Transverse colon (tissue), 4 donors: ENCODE results near the gene A4GALT. TPM values are rescaled to one million over a fixed set of nuclear protein-coding genes. Genes with fewer than 3 reads are reported as not detected.
A peak's percentile ranks its signal among the peaks of the same experiment; 100 is the strongest.

Experiments
- DNase-seq: peaks from one replicate; pipeline ENCODE4 v3.0.0-alpha.2; 2019
- H3K27ac ChIP-seq, 4 donors: fragments of 200-600 bp; sonication (generic); 2 replicates each; pipeline ENCODE4 v1.5.1; 2016 to 2018; ENCODE audit warnings: inconsistent platforms in 4 of 4
- H3K27me3 ChIP-seq: fragments of 200-600 bp; sonication (generic); 2 replicates; pipeline ENCODE4 v1.5.1; 2017; ENCODE audit warnings: inconsistent platforms
- H3K36me3 ChIP-seq, 4 donors: fragments of 200-600 bp; sonication (generic); 2 replicates each; pipeline ENCODE4 v1.5.1; 2017 to 2019; ENCODE audit warnings: inconsistent platforms in 4 of 4
- H3K4me1 ChIP-seq, 4 donors: fragments of 200-600 bp; sonication (generic); 2 replicates each; pipeline ENCODE4 v1.5.1; 2017 to 2020; ENCODE audit warnings: inconsistent platforms in 4 of 4
- H3K4me3 ChIP-seq, 4 donors: fragments of 200-600 bp; sonication (generic); 1 replicate in 1 of 4; 2 replicates in 3 of 4; pipeline versions ENCODE4 v1.5.1 to v1.6.1; 2017 to 2019; ENCODE audit warnings: inconsistent platforms in 4 of 4
- H3K9me3 ChIP-seq, 2 donors: fragments of 200-600 bp; sonication (generic); 2 replicates each; pipeline ENCODE4 v1.5.1; 2017 to 2019; ENCODE audit warnings: inconsistent platforms in 2 of 2
- CTCF ChIP-seq, 5 experiments: fragments of 200-600 bp in 3 of 5; fragments of 450-650 bp in 2 of 5; sonication (generic) in 3 of 5; IDR thresholded peaks; 1 replicate in 2 of 5; 2 replicates in 3 of 5; pipeline ENCODE4 v1.5.1; 2016 to 2017; ENCODE audit warnings: antibody characterized with exemption in 5 of 5, inconsistent platforms in 3 of 5, mild to moderate bottlenecking in 2 of 5, moderate library complexity in 1 of 5
- EP300 ChIP-seq: sonication (generic); formaldehyde crosslinking; IDR thresholded peaks from one replicate; pipeline ENCODE4 v1.6.1; 2017; ENCODE audit warnings: antibody characterized with exemption, low read depth
- POLR2A ChIP-seq: fragments of 450-650 bp; IDR thresholded peaks from one replicate; pipeline ENCODE4 v1.6.1; 2016; ENCODE audit warnings: antibody characterized with exemption, mild to moderate bottlenecking, moderate library complexity
- POLR2AphosphoS5 ChIP-seq, 3 donors: sonication (generic); formaldehyde crosslinking; IDR thresholded peaks; one replicate each; pipeline ENCODE4 v1.6.1; 2016; ENCODE audit warnings: antibody characterized with exemption in 3 of 3
- WGBS, 2 donors: methylation state at CpG; one replicate each; pipeline ENCODE4 v1.1.5; 2018; ENCODE audit warnings: low coverage in 1 of 2; 5-methylcytosine and 5-hydroxymethylcytosine counted together
- in situ Hi-C, 4 donors: fragments of 200-750 bp; cut with MboI; loops; one replicate each; pipeline versions ENCODE4 v1.15.0 to v1.15.1; 2017; ENCODE audit warnings: low sequenced_read_pairs in 3 of 4, low pct_ligation_motif_present in 1 of 4, low pct_unique_long_range_greater_than_20kb in 1 of 4
- intact Hi-C: fragments of 100-400 bp; cut with DNase I; formaldehyde crosslinking; loops from one replicate; pipeline ENCODE4 v1.15.1; 2023; ENCODE audit warnings: low total_unique reads
- total RNA-seq, 4 donors: library from RNA; depleted of rRNA; stranded (reverse); fragments of >200 nt; gene quantifications; one replicate each; pipeline ENCODE4 v1.1.0, GENCODE V29; 2016

Gene A4GALT
- total RNA-seq, 4 donors from 2014 or later: 6.3 to 31.4 (median 12.7) TPM

GRCh38 chr22:42716649-42717127, 4.0 kb downstream of the A4GALT start:
- in situ Hi-C loops (no loop called here), intact Hi-C loops (loop anchor here (10.0 kb wide), 1 partner anchor 52 kb away; no protein-coding TSS in a partner anchor)
- Histone ChIP-seq H3K4me3 (no peak overlapping the region), H3K9me3 (no peaks in the 10 kb centered on the region), H3K27me3 (peaks cover 42% of the 10 kb centered on the region), H3K36me3 (no peaks in the 10 kb centered on the region), H3K27ac (peak overlapping the region; percentile 23 to 89 (median 48)), H3K4me1 (peaks cover 0 to 28% (median 19%) of the 10 kb centered on the region in 4 donors)
- TF ChIP-seq CTCF (IDR thresholded peaks at IDR 0.05) (no peak), POLR2A (no peak), EP300 (no peak), POLR2AphosphoS5 (IDR thresholded peaks at IDR 0.05) (no peak)
- WGBS, 2 donors: 71 to 81% methylated on average over 1 to 5 of the region's 5 CpGs
- peak; percentile 50 for DNase-seq

- WGBS, 2 donors: 73 to 80% methylated on average over 1 to 6 of the region's 6 CpGs
- in situ Hi-C loops (no loop called here), intact Hi-C loops (loop anchor here (10.0 kb wide), 1 partner anchor 51 kb away; no protein-coding TSS in a partner anchor)
- TF ChIP-seq EP300 (no peak), POLR2AphosphoS5 (IDR thresholded peaks at IDR 0.05) (no peak), POLR2A (no peak), CTCF (IDR thresholded peaks at IDR 0.05) (no peak)
- H3K4me3 ChIP-seq: no peak overlapping the region
- peak overlapping the region in 2 of 4 donors; percentile 54 to 89 for H3K27ac ChIP-seq
- peaks cover 37% of the 10 kb centered on the region for H3K27me3 ChIP-seq
- H3K4me1 ChIP-seq: peaks cover 0 to 27% (median 19%) of the 10 kb centered on the region in 4 donors
- H3K36me3 ChIP-seq: no peaks in the 10 kb centered on the region
- no peaks in the 10 kb centered on the region for H3K9me3 ChIP-seq
- DNase-seq: no peak
These were observed 4.4 kb downstream of the A4GALT start for GRCh38 chr22:42716221-42716620.

- Histone ChIP-seq H3K4me1 (peaks cover 0 to 18% (median 10%) of the 10 kb centered on the region in 4 donors), H3K9me3 (peaks cover 0 to 4% of the 10 kb centered on the region in 2 donors), H3K27ac (no peak overlapping the region), H3K4me3 (no peak overlapping the region), H3K36me3 (no peaks in the 10 kb centered on the region), H3K27me3 (peaks cover 25% of the 10 kb centered on the region)
- no peak for DNase-seq
- WGBS, 2 donors: 87 to 94% methylated on average over 4 of the region's 4 CpGs
- no peak for TF ChIP-seq CTCF (IDR thresholded peaks at IDR 0.05)
- intact Hi-C loops (loop anchor here (10.0 kb wide), 1 partner anchor 50 kb away; no protein-coding TSS in a partner anchor), in situ Hi-C loops (no loop called here)
These were observed 5.8 kb downstream of the A4GALT start for GRCh38 chr22:42714768-42715390.

GRCh38 chr22:42714308-42714707, 6.4 kb downstream of the A4GALT start:
- in situ Hi-C loops: no loop called here
- DNase-seq: no peak
- H3K9me3 ChIP-seq: peaks cover 4 to 10% of the 10 kb centered on the region in 2 donors
- no peak overlapping the region for H3K4me3 ChIP-seq
- no peaks in the 10 kb centered on the region for H3K36me3 ChIP-seq
- no peak overlapping the region for H3K27ac ChIP-seq
- H3K27me3 ChIP-seq: peaks cover 19% of the 10 kb centered on the region
- WGBS, 2 donors: 87 to 100% methylated on average over 1 to 7 of the region's 7 CpGs
- H3K4me1 ChIP-seq: peaks cover 0 to 13% (median 8%) of the 10 kb centered on the region in 4 donors
- intact Hi-C loops: loop anchor here (10.0 kb wide), 1 partner anchor 50 kb away; no protein-coding TSS in a partner anchor
- no peak for TF ChIP-seq POLR2A
